ENCODE results near the gene CTU2. TPM values are rescaled to one million over a fixed set of nuclear protein-coding genes. Genes with fewer than 3 reads are reported as not detected.

CTU2 gene
- total and polyA plus RNA-seq, 2 of the 4 experiments (the other 2 are of a cell fraction): 12.9 to 18.4 TPM

GRCh38 chr16:88736496-88736895, 30.2 kb downstream of the CTU2 start:
- Histone ChIP-seq H2BK5ac (ENCODE audit: low read depth, low read length, poor library complexity, severe bottlenecking) (no peak overlapping the region), H4K91ac (ENCODE audit: insufficient read depth, low read depth, low read length) (no peak overlapping the region), H3K9ac (ENCODE audit: low read depth, low read length) (no peak overlapping the region), H3K23ac (ENCODE audit: low read depth, low read length) (no peak overlapping the region), H3K79me1 (ENCODE audit: low read depth in 1 of 2, low read length in 2 of 2) (peaks cover 3 to 55% of the 10 kb centered on the region in 2 experiments; a peak in 3 of 4 replicates), H3K9me1 (ENCODE audit: insufficient read depth, low read length) (no peaks in the 10 kb centered on the region; the same call in 1 of the 2 replicates), H3K56ac (ENCODE audit: extremely low read depth, insufficient read depth, low read length) (no peak overlapping the region), H3K18ac (ENCODE audit: low read depth, low read length) (no peak overlapping the region), H2AFZ (replicated peaks; ENCODE audit: low read length, poor library complexity) (no peak overlapping the region), H2BK120ac (ENCODE audit: low read depth, low read length) (no peak overlapping the region), H4K5ac (ENCODE audit: low read depth, low read length) (no peak overlapping the region), H3K27me3 (ENCODE audit: control insufficient read depth, insufficient read depth, low read length) (no peaks in the 10 kb centered on the region), H4K20me1 (ENCODE audit: insufficient read depth, low read length) (peaks cover 50% of the 10 kb centered on the region), H3K4me2 (ENCODE audit: low read depth, low read length) (no peak overlapping the region), H3K9me3 (ENCODE audit: control insufficient read depth, insufficient read depth, low read length) (no peaks in the 10 kb centered on the region), H2AK5ac (ENCODE audit: low read depth, low read length) (no peak overlapping the region), H4K8ac (ENCODE audit: low read depth in 2 of 2, low read length in 2 of 2) (no peak overlapping the region), H3K4me1 (ENCODE audit: control insufficient read depth, insufficient read depth, low read length) (no peaks in the 10 kb centered on the region), H2AK9ac (replicated peaks; ENCODE audit: low read depth, low read length, poor library complexity) (no peak overlapping the region), H3K14ac (replicated peaks; ENCODE audit: low read depth, low read length) (no peak overlapping the region), H2BK15ac (ENCODE audit: low read depth, low read length) (no peak overlapping the region), H2BK20ac (ENCODE audit: low read depth, low read length) (no peak overlapping the region), H3K36me3 (ENCODE audit: control insufficient read depth, insufficient read depth, low read length) (peaks cover 71% of the 10 kb centered on the region), H3K4me3 (ENCODE audit: insufficient read depth, low read depth, low read length) (no peak overlapping the region), H3K27ac (ENCODE audit: insufficient read depth, low read length) (no peak overlapping the region), H3K4ac (ENCODE audit: low read depth, low read length) (no peak overlapping the region)
- dilution Hi-C loops (cut with HindIII; ENCODE audit: low sequenced_read_pairs, unreplicated experiment): no loop called here
- WGBS, 2 experiments (ENCODE audit: extremely low coverage in 2 of 2, insufficient read length in 1 of 2): 100% methylated on average over 5 of the region's 21 CpGs; no CpG with 5 or more reads in 1 of the 2 experiments
- CTCF ChIA-PET: interaction anchor here (1.2 to 1.5 kb wide), 4 partner anchors 10 to 75 kb away, joined by 3 to 5 read pairs (median 4); partner anchors contain the start of gene APRT
- DNase-seq: no peak
- ATAC-seq (ENCODE audit: low read depth): no peak
- intact Hi-C loops (cut with micrococcal nuclease): no loop called here
- POLR2A ChIA-PET (ENCODE audit: unreplicated experiment): no interaction called here
- in situ Hi-C loops (cut with MboI; ENCODE audit: low sequenced_read_pairs): no loop called here
- no TSS peak for BruUV-seq (replicated peaks)
- no peak for TF ChIP-seq RAD21 (IDR thresholded peaks at IDR 0.05; ENCODE audit: low read length)
- TF ChIP-seq CHD1 (IDR thresholded peaks at IDR 0.05; ENCODE audit: low read depth, low read length): no peak
- TF ChIP-seq CEBPB (IDR thresholded peaks at IDR 0.05; ENCODE audit: low read depth, low read length): no peak
- no peak for TF ChIP-seq CTCF (conservative IDR thresholded peaks at IDR 0.05; ENCODE audit: low read depth, low read length)
- no peak for TF ChIP-seq MAZ (IDR thresholded peaks at IDR 0.05; ENCODE audit: borderline replicate concordance, low read depth, low read length)
- no peak for TF ChIP-seq NFE2L2 (IDR thresholded peaks at IDR 0.05; ENCODE audit: low read depth, low read length)

Data from IMR-90 (cell line).